Activated B cell treated with CpG ODN at 0.5 μM for 24 hours (primary cell): Measurements from ENCODE around the gene LCTL. TPM values are rescaled to one million over a fixed set of nuclear protein-coding genes. Genes with fewer than 3 reads are reported as not detected.
A peak's percentile ranks its signal among the peaks of the same experiment; 100 is the strongest.

Experiments
- ATAC-seq: fragments of 200-7000 bp; cut with Tn5 transposase; one replicate; pipeline ENCODE4 v1.10.0; 2021; ENCODE audit warnings: low read depth, mild to moderate bottlenecking, moderate library complexity
- CTCF ChIA-PET: fragments of 350-600 bp; sonication (Branson Sonifier 250); formaldehyde crosslinking; loops from one replicate; lab custom pipeline; 2021; ENCODE audit warnings: antibody characterized with exemption; lab: Charles Lee
- POLR2A ChIA-PET: fragments of 350-600 bp; sonication (Branson Sonifier 250); formaldehyde crosslinking; loops from one replicate; lab custom pipeline; 2021; ENCODE audit warnings: antibody characterized with exemption; lab: Charles Lee
- DNase-seq: peaks from one replicate; pipeline ENCODE4 v3.0.0; 2022
- H3K27ac Mint-ChIP-seq: one replicate; pipeline ENCODE4 v1.8.0; 2020; ENCODE audit warnings: mixed read lengths
- H3K27me3 Mint-ChIP-seq: one replicate; pipeline ENCODE4 v1.8.0; 2021; ENCODE audit warnings: mixed read lengths
- H3K36me3 Mint-ChIP-seq: one replicate; pipeline ENCODE4 v1.8.0; 2021; ENCODE audit warnings: low read depth, mixed read lengths
- H3K4me1 Mint-ChIP-seq: one replicate; pipeline ENCODE4 v1.8.0; 2021; ENCODE audit warnings: mixed read lengths
- H3K4me3 Mint-ChIP-seq: one replicate; pipeline ENCODE4 v1.8.0; 2020; ENCODE audit warnings: mild to moderate bottlenecking, mixed read lengths
- H3K9me3 Mint-ChIP-seq: one replicate; pipeline ENCODE4 v1.8.0; 2020; ENCODE audit warnings: mixed read lengths
- CTCF ChIP-seq: fragments of 200-600 bp; IDR thresholded peaks from one replicate; pipeline ENCODE4 v1.8.0; 2022; ENCODE audit warnings: antibody characterized with exemption, mild to moderate bottlenecking
- intact Hi-C: fragments of 100-400 bp; cut with micrococcal nuclease; formaldehyde crosslinking; loops from one replicate; pipeline ENCODE4 v1.15.1; 2024
- total RNA-seq: library from RNA; stranded (reverse); gene quantifications from 2 replicates; pipeline ENCODE4 v1.2.3, GENCODE V29; 2022

LCTL gene
- total RNA-seq, 1 donor from 2014 or later, result not detected

- Mint-ChIP-seq H3K4me3 (no peak overlapping the region), H3K36me3 (peaks cover 37% of the 10 kb centered on the region), H3K27ac (no peak overlapping the region), H3K9me3 (no peaks in the 10 kb centered on the region), H3K27me3 (no peaks in the 10 kb centered on the region), H3K4me1 (no peaks in the 10 kb centered on the region)
- ATAC-seq, result no peak
- ChIA-PET POLR2A (interaction anchor here (0.7 kb wide), 1 partner anchor 201 kb away, joined by 6 read pairs; no protein-coding TSS in a partner anchor), CTCF (no interaction called here)
- no peak for TF ChIP-seq CTCF
- no peak for DNase-seq
- intact Hi-C loops, result no loop called here
Observed at GRCh38 chr15:66514586-66514985, 51.2 kb downstream of the LCTL start.

GRCh38 chr15:66508293-66508883 lies 57.4 kb downstream of the LCTL start:
- H3K36me3 Mint-ChIP-seq, result peaks cover 25% of the 10 kb centered on the region
- peaks cover 21% of the 10 kb centered on the region for H3K4me1 Mint-ChIP-seq
- H3K4me3 Mint-ChIP-seq, result no peak overlapping the region
- no peaks in the 10 kb centered on the region for H3K27me3 Mint-ChIP-seq
- no peaks in the 10 kb centered on the region for H3K9me3 Mint-ChIP-seq
- intact Hi-C loops, result loop anchor here (10.0 kb wide), 3 partner anchors 746 to 1326 kb away; partner anchors contain the start of genes AAGAB, IQCH and RNU5B-1
- no peak for TF ChIP-seq CTCF
- ChIA-PET POLR2A (interaction anchor here (0.7 to 1.2 kb wide), 3 partner anchors 10 to 985 kb away, joined by 3 to 4 read pairs (median 4); partner anchors contain the start of genes MAP2K1 and SNAPC5), CTCF (interaction anchor here (1.4 kb wide), 1 partner anchor 10 kb away, joined by 5 read pairs; no protein-coding TSS in a partner anchor)
- DNase-seq, result no peak
- H3K27ac Mint-ChIP-seq, result no peak overlapping the region
- no peak for ATAC-seq

- Mint-ChIP-seq H3K36me3 (peaks cover 51% of the 10 kb centered on the region), H3K4me1 (peaks cover 37% of the 10 kb centered on the region), H3K4me3 (peak overlapping the region; percentile 100), H3K27me3 (no peaks in the 10 kb centered on the region), H3K9me3 (no peaks in the 10 kb centered on the region), H3K27ac (peak overlapping the region; percentile 100)
- ChIA-PET POLR2A (interaction anchor here (1.0 to 3.5 kb wide), 6 partner anchors 61 to 1201 kb away, joined by 3 to 24 read pairs (median 6); partner anchors contain the start of genes DIS3L, MAP2K1 and RNU5B-1), CTCF (no interaction called here)
- ATAC-seq (no peak), DNase-seq (no peak)
- intact Hi-C loops, result loop anchor here (1.0 to 10.0 kb wide), 8 partner anchors 9 to 1329 kb away; partner anchors contain the start of genes AAGAB, DIS3L, DPP8 and IQCH
- no peak for TF ChIP-seq CTCF
Observed at GRCh38 chr15:66505818-66506217, 60.0 kb downstream of the LCTL start.

GRCh38 chr15:66505430-66505811 lies 60.4 kb downstream of the LCTL start:
- Mint-ChIP-seq H3K9me3 (no peaks in the 10 kb centered on the region), H3K27ac (peak overlapping the region; percentile 100), H3K27me3 (no peaks in the 10 kb centered on the region), H3K36me3 (peaks cover 52% of the 10 kb centered on the region), H3K4me1 (peaks cover 38% of the 10 kb centered on the region), H3K4me3 (peak overlapping the region; percentile 100)
- ChIA-PET CTCF (no interaction called here), POLR2A (interaction anchor here (0.6 to 3.5 kb wide), 13 partner anchors 11 to 1932 kb away, joined by 3 to 24 read pairs (median 4); partner anchors contain the start of genes DIS3L, MAP2K1, RAB11A and RNU5B-1)
- ATAC-seq, result peak; percentile 6
- intact Hi-C loops, result loop anchor here (1.0 to 10.0 kb wide), 8 partner anchors 8 to 1329 kb away; partner anchors contain the start of genes AAGAB, DIS3L, DPP8 and IQCH
- no peak for TF ChIP-seq CTCF
- DNase-seq, result no peak
